ENCODE data around the gene ZDHHC12. TPM values are rescaled to one million over a fixed set of nuclear protein-coding genes. Genes with fewer than 3 reads are reported as not detected.

Gene ZDHHC12
- total and polyA plus RNA-seq, 3 experiments from 2014 or later: 67.3 to 82.0 (median 76.1) TPM

GRCh38 chr9:128743421-128743820, 19.5 kb upstream of the ZDHHC12 start:
- POLR2A ChIA-PET: interaction anchor here (1.5 kb wide), 1 partner anchor 19 kb away, joined by 5 read pairs; the partner anchor contains the start of gene ZDHHC12
- Mint-ChIP-seq H3K27me3 (no peaks in the 10 kb centered on the region), H3K4me1 (no peaks in the 10 kb centered on the region), H3K4me3 (no peak overlapping the region), H3K27ac (no peak overlapping the region), H3K36me3 (peaks cover 0 to 44% (median 9%) of the 10 kb centered on the region in 3 donors), H3K9me3 (no peaks in the 10 kb centered on the region)
- Histone ChIP-seq H3K27me3 (ENCODE audit: insufficient read depth, low read length, poor library complexity, severe bottlenecking) (no peaks in the 10 kb centered on the region), H3K9me3 (ENCODE audit: low read length) (no peaks in the 10 kb centered on the region), H3K4me1 (ENCODE audit: insufficient read depth, low read length) (no peaks in the 10 kb centered on the region), H3K36me3 (ENCODE audit: insufficient read depth, low read length) (peaks cover 5% of the 10 kb centered on the region), H3K4me3 (ENCODE audit: low read length) (no peak overlapping the region), H3K27ac (ENCODE audit: low read depth, low read length) (no peak overlapping the region)
- CTCF ChIA-PET: interaction anchor here (1.3 kb wide), 1 partner anchor 12 kb away, joined by 3 read pairs; no protein-coding TSS in a partner anchor
- no peak for DNase-seq

- H3K27me3 Mint-ChIP-seq: no peaks in the 10 kb centered on the region
- POLR2A ChIA-PET: interaction anchor here (1.5 kb wide), 1 partner anchor 18 kb away, joined by 5 read pairs; the partner anchor contains the start of gene ZDHHC12
- Histone ChIP-seq H3K27me3 (ENCODE audit: insufficient read depth, low read length, poor library complexity, severe bottlenecking) (no peaks in the 10 kb centered on the region), H3K4me1 (ENCODE audit: insufficient read depth, low read length) (no peaks in the 10 kb centered on the region), H3K4me3 (ENCODE audit: low read length) (no peak overlapping the region), H3K27ac (ENCODE audit: low read depth, low read length) (no peak overlapping the region), H3K36me3 (ENCODE audit: insufficient read depth, low read length) (peaks cover 6% of the 10 kb centered on the region), H3K9me3 (ENCODE audit: low read length) (no peaks in the 10 kb centered on the region)
- CTCF ChIA-PET: interaction anchor here (1.3 kb wide), 1 partner anchor 13 kb away, joined by 3 read pairs; no protein-coding TSS in a partner anchor
- no peaks in the 10 kb centered on the region for H3K4me1 Mint-ChIP-seq
- no peak for DNase-seq
- no peak overlapping the region for H3K4me3 Mint-ChIP-seq
- H3K9me3 Mint-ChIP-seq: no peaks in the 10 kb centered on the region
- no peak overlapping the region for H3K27ac Mint-ChIP-seq
- H3K36me3 Mint-ChIP-seq: peaks cover 0 to 45% (median 10%) of the 10 kb centered on the region in 3 donors
Measured at GRCh38 chr9:128742401-128742800, 18.5 kb upstream of the ZDHHC12 start.

- Histone ChIP-seq H3K4me3 (ENCODE audit: low read length) (no peak overlapping the region), H3K9me3 (ENCODE audit: low read length) (no peaks in the 10 kb centered on the region), H3K4me1 (ENCODE audit: insufficient read depth, low read length) (no peaks in the 10 kb centered on the region), H3K27ac (ENCODE audit: low read depth, low read length) (no peak overlapping the region), H3K27me3 (ENCODE audit: insufficient read depth, low read length, poor library complexity, severe bottlenecking) (no peaks in the 10 kb centered on the region), H3K36me3 (ENCODE audit: insufficient read depth, low read length) (peaks cover 27% of the 10 kb centered on the region)
- DNase-seq: no peak
- H3K36me3 Mint-ChIP-seq: peaks cover 0 to 56% (median 13%) of the 10 kb centered on the region in 3 donors
- peak overlapping the region in 4 of 8 donors; percentile 60 to 91 (median 70) for H3K27ac Mint-ChIP-seq
- CTCF ChIA-PET: interaction anchor here (1.6 kb wide), 1 partner anchor 11 kb away, joined by 5 read pairs; the partner anchor contains the start of gene ZDHHC12
- no peaks in the 10 kb centered on the region for H3K27me3 Mint-ChIP-seq
- no peaks in the 10 kb centered on the region for H3K9me3 Mint-ChIP-seq
- H3K4me3 Mint-ChIP-seq: no peak overlapping the region
- H3K4me1 Mint-ChIP-seq: no peaks in the 10 kb centered on the region
- POLR2A ChIA-PET: interaction anchor here (1.3 kb wide), 1 partner anchor 11 kb away, joined by 9 read pairs; the partner anchor contains the start of gene ZDHHC12
Measured at GRCh38 chr9:128735373-128735772, 11.4 kb upstream of the ZDHHC12 start.

GRCh38 chr9:128733256-128733655, 9.3 kb upstream of the ZDHHC12 start:
- Histone ChIP-seq H3K27ac (ENCODE audit: low read depth, low read length) (no peak overlapping the region), H3K36me3 (ENCODE audit: insufficient read depth, low read length) (peaks cover 22% of the 10 kb centered on the region), H3K27me3 (ENCODE audit: insufficient read depth, low read length, poor library complexity, severe bottlenecking) (no peaks in the 10 kb centered on the region), H3K4me1 (ENCODE audit: insufficient read depth, low read length) (no peaks in the 10 kb centered on the region), H3K9me3 (ENCODE audit: low read length) (no peaks in the 10 kb centered on the region), H3K4me3 (ENCODE audit: low read length) (no peak overlapping the region)
- no peaks in the 10 kb centered on the region for H3K9me3 Mint-ChIP-seq
- ChIA-PET POLR2A (interaction anchor here (0.6 kb wide), 1 partner anchor 78 kb away, joined by 3 read pairs; no protein-coding TSS in a partner anchor), CTCF (no interaction called here)
- H3K27ac Mint-ChIP-seq: peak overlapping the region in 2 of 8 donors; percentile 26 to 70
- no peak overlapping the region for H3K4me3 Mint-ChIP-seq
- DNase-seq: no peak
- H3K27me3 Mint-ChIP-seq: no peaks in the 10 kb centered on the region
- H3K4me1 Mint-ChIP-seq: no peaks in the 10 kb centered on the region
- H3K36me3 Mint-ChIP-seq: peaks cover 0 to 44% (median 7%) of the 10 kb centered on the region in 3 donors

- Histone ChIP-seq H3K4me1 (ENCODE audit: insufficient read depth, low read length) (no peaks in the 10 kb centered on the region), H3K4me3 (ENCODE audit: low read length) (no peak overlapping the region), H3K36me3 (ENCODE audit: insufficient read depth, low read length) (peaks cover 22% of the 10 kb centered on the region), H3K9me3 (ENCODE audit: low read length) (no peaks in the 10 kb centered on the region), H3K27ac (ENCODE audit: low read depth, low read length) (no peak overlapping the region), H3K27me3 (ENCODE audit: insufficient read depth, low read length, poor library complexity, severe bottlenecking) (no peaks in the 10 kb centered on the region)
- Mint-ChIP-seq H3K4me3 (no peak overlapping the region), H3K9me3 (no peaks in the 10 kb centered on the region), H3K27ac (no peak overlapping the region), H3K27me3 (no peaks in the 10 kb centered on the region), H3K36me3 (peaks cover 0 to 42% (median 8%) of the 10 kb centered on the region in 3 donors), H3K4me1 (peaks cover 1 to 4% (median 1%) of the 10 kb centered on the region in 3 donors)
- DNase-seq: no peak
- CTCF ChIA-PET: no interaction called here
- POLR2A ChIA-PET: no interaction called here
Measured at GRCh38 chr9:128732576-128732975, 8.6 kb upstream of the ZDHHC12 start.

GRCh38 chr9:128731691-128732090, 7.8 kb upstream of the ZDHHC12 start:
- CTCF ChIA-PET: no interaction called here

GRCh38 chr9:128731093-128731492, 7.2 kb upstream of the ZDHHC12 start:
- Histone ChIP-seq H3K4me3 (ENCODE audit: low read length) (no peak overlapping the region), H3K27me3 (ENCODE audit: insufficient read depth, low read length, poor library complexity, severe bottlenecking) (no peaks in the 10 kb centered on the region), H3K36me3 (ENCODE audit: insufficient read depth, low read length) (peaks cover 17% of the 10 kb centered on the region), H3K27ac (ENCODE audit: low read depth, low read length) (no peak overlapping the region), H3K4me1 (ENCODE audit: insufficient read depth, low read length) (no peaks in the 10 kb centered on the region), H3K9me3 (ENCODE audit: low read length) (no peaks in the 10 kb centered on the region)
- H3K36me3 Mint-ChIP-seq: peaks cover 0 to 37% (median 7%) of the 10 kb centered on the region in 3 donors
- H3K4me1 Mint-ChIP-seq: peaks cover 7 to 14% (median 9%) of the 10 kb centered on the region in 3 donors
- no peak overlapping the region for H3K4me3 Mint-ChIP-seq
- H3K27ac Mint-ChIP-seq: no peak overlapping the region
- H3K9me3 Mint-ChIP-seq: no peaks in the 10 kb centered on the region
- ChIA-PET CTCF (no interaction called here), POLR2A (no interaction called here)
- no peaks in the 10 kb centered on the region for H3K27me3 Mint-ChIP-seq
- DNase-seq: no peak

More at GRCh38 chr9:128731691-128732090, 7.8 kb upstream of the ZDHHC12 start:
- H3K27ac Mint-ChIP-seq: no peak overlapping the region
- peaks cover 17% of the 10 kb centered on the region for H3K36me3 ChIP-seq (ENCODE audit: insufficient read depth, low read length)
- H3K9me3 Mint-ChIP-seq: no peaks in the 10 kb centered on the region
- H3K4me1 ChIP-seq (ENCODE audit: insufficient read depth, low read length): no peaks in the 10 kb centered on the region
- H3K27ac ChIP-seq (ENCODE audit: low read depth, low read length): no peak overlapping the region
- no peaks in the 10 kb centered on the region for H3K9me3 ChIP-seq (ENCODE audit: low read length)
- H3K27me3 ChIP-seq (ENCODE audit: insufficient read depth, low read length, poor library complexity, severe bottlenecking): no peaks in the 10 kb centered on the region
- peaks cover 0 to 37% (median 7%) of the 10 kb centered on the region in 3 donors for H3K36me3 Mint-ChIP-seq
- POLR2A ChIA-PET: no interaction called here
- H3K4me1 Mint-ChIP-seq: peaks cover 7 to 13% (median 7%) of the 10 kb centered on the region in 3 donors
- H3K4me3 ChIP-seq (ENCODE audit: low read length): no peak overlapping the region
- H3K27me3 Mint-ChIP-seq: no peaks in the 10 kb centered on the region
- DNase-seq: no peak
- no peak overlapping the region for H3K4me3 Mint-ChIP-seq

- H3K9me3 ChIP-seq (ENCODE audit: low read length): no peaks in the 10 kb centered on the region
- peaks cover 8% of the 10 kb centered on the region for H3K4me1 ChIP-seq (ENCODE audit: insufficient read depth, low read length)
- peaks cover 12 to 25% (median 17%) of the 10 kb centered on the region in 3 donors for H3K4me1 Mint-ChIP-seq
- peaks cover 12% of the 10 kb centered on the region for H3K36me3 ChIP-seq (ENCODE audit: insufficient read depth, low read length)
- no peaks in the 10 kb centered on the region for H3K27me3 Mint-ChIP-seq
- H3K36me3 Mint-ChIP-seq: peaks cover 0 to 31% (median 3%) of the 10 kb centered on the region in 3 donors
- no peak for DNase-seq
- peak overlapping the region in 2 of 8 donors; percentile 64 to 90 for H3K27ac Mint-ChIP-seq
- H3K4me3 Mint-ChIP-seq: no peak overlapping the region
- no peaks in the 10 kb centered on the region for H3K27me3 ChIP-seq (ENCODE audit: insufficient read depth, low read length, poor library complexity, severe bottlenecking)
- no peaks in the 10 kb centered on the region for H3K9me3 Mint-ChIP-seq
- CTCF ChIA-PET: no interaction called here
- H3K27ac ChIP-seq (ENCODE audit: low read depth, low read length): no peak overlapping the region
- POLR2A ChIA-PET: no interaction called here
- H3K4me3 ChIP-seq (ENCODE audit: low read length): no peak overlapping the region
Measured at GRCh38 chr9:128729766-128730517, 6.0 kb upstream of the ZDHHC12 start.
